A673 (cell line): ENCODE data around the gene ING5. TPM values are rescaled to one million over a fixed set of nuclear protein-coding genes. Genes with fewer than 3 reads are reported as not detected.

Experiments used
- BruUV-seq: library from RNA; stranded (reverse); fragments of 400-500 nt; replicated peaks from 2 replicates; lab custom pipeline; 2021; lab: Mats Ljungman, UMichigan
- CTCF ChIA-PET: fragments of 300-600 bp; sonication (Branson Sonifier 250); formaldehyde crosslinking; loops from one replicate; lab custom pipeline; 2022; ENCODE audit warnings: antibody characterized with exemption; lab: Charles Lee
- POLR2A ChIA-PET: fragments of 300-600 bp; sonication (Branson Sonifier 250); formaldehyde crosslinking; loops from one replicate; lab custom pipeline; 2022; ENCODE audit warnings: antibody characterized with exemption; ENCODE audit not compliant: low non-redundant PET; lab: Charles Lee
- DNase-seq: peaks from one replicate; pipeline ENCODE4 v3.0.0-alpha.2; 2015; ENCODE audit warnings: low spot score
- H3K27ac ChIP-seq: fragments of 200-600 bp; sonication (generic); 2 replicates; pipeline ENCODE4 v1.5.1; 2016; ENCODE audit warnings: mixed run types, low read depth, mild to moderate bottlenecking, mixed read lengths, antibody characterized with exemption, low read length; ENCODE audit not compliant: poor library complexity, severe bottlenecking
- H3K27me3 ChIP-seq: fragments of 200-600 bp; sonication (generic); replicated peaks from 2 replicates; pipeline ENCODE4 v1.6.1; 2017; ENCODE audit warnings: mixed run types, low read depth, mild to moderate bottlenecking, mixed read lengths, antibody characterized with exemption, low read length; ENCODE audit not compliant: insufficient read depth, poor library complexity
- H3K36me3 ChIP-seq: fragments of 200-600 bp; sonication (generic); 2 replicates; pipeline ENCODE4 v1.6.1; 2016; ENCODE audit warnings: mixed run types, mild to moderate bottlenecking, mixed read lengths, antibody characterized with exemption, low read length; ENCODE audit not compliant: insufficient read depth, poor library complexity, severe bottlenecking
- H3K4me1 ChIP-seq: fragments of 200-600 bp; sonication (generic); 2 replicates; pipeline ENCODE4 v1.6.1; 2017; ENCODE audit warnings: mixed run types, mild to moderate bottlenecking, mixed read lengths, antibody characterized with exemption, low read length; ENCODE audit not compliant: insufficient read depth, poor library complexity, severe bottlenecking
- H3K4me3 ChIP-seq: fragments of 200-600 bp; sonication (generic); 2 replicates; pipeline ENCODE4 v1.5.1; 2016; ENCODE audit warnings: low read depth, mixed run types, mild to moderate bottlenecking, mixed read lengths, low read length; ENCODE audit not compliant: poor library complexity, severe bottlenecking
- H3K9me3 ChIP-seq: fragments of 200-600 bp; sonication (generic); 2 replicates; pipeline ENCODE4 v1.6.1; 2016; ENCODE audit warnings: mixed run types, low read depth, mild to moderate bottlenecking, mixed read lengths, antibody characterized with exemption, low read length; ENCODE audit not compliant: poor library complexity, severe bottlenecking
- EZH2 ChIP-seq: fragments of 200-600 bp; sonication (generic); IDR thresholded peaks from 2 replicates; pipeline ENCODE4 v1.6.1; 2017; ENCODE audit warnings: borderline replicate concordance, low read depth, mild to moderate bottlenecking, mixed read lengths, antibody characterized with exemption, low read length; ENCODE audit not compliant: poor library complexity, severe bottlenecking
- intact Hi-C: fragments of 100-400 bp; cut with micrococcal nuclease; formaldehyde crosslinking; loops from one replicate; pipeline ENCODE4 v1.10.0; 2022; ENCODE audit not compliant: unreplicated experiment
- total RNA-seq: library from RNA; stranded (reverse); gene quantifications from 2 replicates; pipeline ENCODE4 v1.2.3, GENCODE V29; 2021
- TF ChIP-seq, protein P1 (sequence below): fragments of 300-800, 200-600 bp; sonication (generic); conservative IDR thresholded peaks from 2 replicates; pipeline ENCODE4 v1.5.1; 2017; ENCODE audit warnings: low read depth, mild to moderate bottlenecking, antibody characterized with exemption, low read length, moderate library complexity, mixed read lengths

ING5 gene
- total RNA-seq, 1 experiment from 2014 or later, result 70.3 TPM

DNA sequence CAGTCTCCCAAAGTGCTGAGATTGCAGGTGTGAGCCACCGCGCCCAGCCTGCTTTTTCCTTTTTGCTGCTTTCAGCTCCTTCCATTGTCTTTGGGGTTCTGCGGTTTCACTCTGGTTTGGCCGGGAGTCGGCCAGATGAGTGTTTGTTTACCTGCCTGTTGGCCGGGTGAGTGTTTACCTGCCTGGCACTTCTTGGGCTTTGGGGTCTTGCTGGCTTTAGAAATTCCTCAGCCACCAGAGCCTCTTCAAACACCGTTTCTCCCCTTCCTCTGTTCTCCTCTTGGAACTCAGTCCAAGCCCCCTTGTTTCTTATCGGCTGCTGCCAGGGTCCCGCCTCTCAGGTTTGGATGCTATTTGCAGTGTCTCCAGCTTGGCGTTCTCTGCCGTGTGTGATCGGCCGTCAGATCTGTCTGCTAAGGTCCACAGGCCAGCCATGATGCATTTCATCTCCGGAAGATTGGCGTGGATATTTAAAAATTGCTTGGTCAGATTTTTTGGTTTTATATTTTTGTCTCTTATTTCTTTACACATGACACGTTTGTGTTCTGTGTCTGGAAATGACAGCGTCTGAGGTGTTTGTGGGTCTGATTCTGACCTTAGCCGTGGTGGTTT is 60.6 kb downstream of the ING5 start:
- intact Hi-C loops, result no loop called here
- Histone ChIP-seq H3K27ac (no peak overlapping the region), H3K9me3 (no peaks in the 10 kb centered on the region), H3K27me3 (no peaks in the 10 kb centered on the region), H3K36me3 (peaks cover 27% of the 10 kb centered on the region), H3K4me3 (no peak overlapping the region), H3K4me1 (no peaks in the 10 kb centered on the region)
- ChIA-PET CTCF (interaction anchor here (0.6 kb wide), 1 partner anchor 45 kb away, joined by 5 read pairs; no protein-coding TSS in a partner anchor), POLR2A (no interaction called here)
- BruUV-seq, result no TSS peak
- TF ChIP-seq, protein P1, sequence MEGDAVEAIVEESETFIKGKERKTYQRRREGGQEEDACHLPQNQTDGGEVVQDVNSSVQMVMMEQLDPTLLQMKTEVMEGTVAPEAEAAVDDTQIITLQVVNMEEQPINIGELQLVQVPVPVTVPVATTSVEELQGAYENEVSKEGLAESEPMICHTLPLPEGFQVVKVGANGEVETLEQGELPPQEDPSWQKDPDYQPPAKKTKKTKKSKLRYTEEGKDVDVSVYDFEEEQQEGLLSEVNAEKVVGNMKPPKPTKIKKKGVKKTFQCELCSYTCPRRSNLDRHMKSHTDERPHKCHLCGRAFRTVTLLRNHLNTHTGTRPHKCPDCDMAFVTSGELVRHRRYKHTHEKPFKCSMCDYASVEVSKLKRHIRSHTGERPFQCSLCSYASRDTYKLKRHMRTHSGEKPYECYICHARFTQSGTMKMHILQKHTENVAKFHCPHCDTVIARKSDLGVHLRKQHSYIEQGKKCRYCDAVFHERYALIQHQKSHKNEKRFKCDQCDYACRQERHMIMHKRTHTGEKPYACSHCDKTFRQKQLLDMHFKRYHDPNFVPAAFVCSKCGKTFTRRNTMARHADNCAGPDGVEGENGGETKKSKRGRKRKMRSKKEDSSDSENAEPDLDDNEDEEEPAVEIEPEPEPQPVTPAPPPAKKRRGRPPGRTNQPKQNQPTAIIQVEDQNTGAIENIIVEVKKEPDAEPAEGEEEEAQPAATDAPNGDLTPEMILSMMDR, result no peak
- no peak for TF ChIP-seq EZH2
- no peak for DNase-seq

DNA sequence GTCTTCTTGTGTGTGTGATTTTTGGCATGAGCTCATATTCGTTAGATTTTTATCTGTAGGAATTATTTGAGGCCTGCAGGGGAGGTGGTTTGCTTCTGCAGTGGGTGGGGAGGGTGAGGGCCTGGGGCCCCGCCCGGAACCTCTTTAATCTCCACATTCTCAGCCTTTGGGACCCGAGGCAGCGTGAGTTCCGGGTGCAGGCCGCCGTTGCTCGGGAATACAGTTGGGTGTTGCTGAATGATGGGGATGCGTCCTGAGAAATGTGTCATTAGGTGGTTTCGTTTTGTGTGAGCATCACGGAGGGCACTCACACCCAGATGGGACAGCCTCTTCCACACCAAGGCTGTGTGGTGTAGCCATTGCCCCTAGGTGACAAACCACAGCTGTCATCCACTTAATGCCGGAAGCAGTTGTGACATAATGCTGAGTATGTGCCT is 61.1 kb downstream of the ING5 start:
- CTCF ChIA-PET, result interaction anchor here (0.6 kb wide), 1 partner anchor 45 kb away, joined by 5 read pairs; no protein-coding TSS in a partner anchor
- no peak for DNase-seq
- BruUV-seq, result no TSS peak
- no peak overlapping the region for H3K4me3 ChIP-seq
- no peak overlapping the region for H3K27ac ChIP-seq
- H3K27me3 ChIP-seq, result no peaks in the 10 kb centered on the region
- TF ChIP-seq EZH2, result no peak
- TF ChIP-seq, protein P1, result no peak
- peaks cover 27% of the 10 kb centered on the region for H3K36me3 ChIP-seq
- no peaks in the 10 kb centered on the region for H3K9me3 ChIP-seq
- no peaks in the 10 kb centered on the region for H3K4me1 ChIP-seq
- intact Hi-C loops, result no loop called here
- POLR2A ChIA-PET, result no interaction called here

DNA sequence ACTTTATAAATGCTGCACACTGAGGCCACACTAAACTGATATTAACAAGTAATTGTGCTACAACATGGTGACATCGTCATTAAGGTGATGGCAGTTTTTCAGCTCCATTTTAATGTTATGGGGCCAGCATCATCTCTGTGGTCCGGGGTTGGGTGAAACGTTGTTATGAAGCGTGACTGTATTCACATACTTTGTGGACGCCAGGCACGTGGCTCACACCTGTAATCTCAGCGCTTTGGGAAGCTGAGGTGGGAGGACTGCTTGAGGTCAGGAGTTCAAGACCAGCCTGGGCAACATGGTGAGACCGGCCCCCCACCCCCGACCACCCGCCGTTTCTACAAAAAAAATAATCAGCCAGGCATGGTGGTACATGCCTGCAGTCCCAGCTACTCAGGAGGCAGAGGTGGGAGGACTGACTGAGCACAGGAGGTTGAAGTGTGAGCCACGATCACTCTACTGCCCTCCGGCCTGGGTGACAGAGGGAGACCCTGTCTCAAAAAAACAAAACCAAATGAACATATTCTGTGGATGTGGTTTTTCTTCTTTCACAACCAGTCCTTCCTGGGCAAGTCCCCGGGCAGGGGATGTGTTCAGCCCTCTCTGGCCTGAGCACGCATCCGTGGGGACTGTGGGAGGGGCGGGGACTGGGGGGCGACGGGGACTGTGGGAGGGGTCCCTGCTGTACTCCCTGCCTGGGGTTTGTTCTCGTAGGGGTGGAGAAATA is 61.9 kb downstream of the ING5 start:
- Histone ChIP-seq H3K4me3 (no peak overlapping the region), H3K36me3 (peaks cover 23% of the 10 kb centered on the region), H3K9me3 (no peaks in the 10 kb centered on the region), H3K27me3 (no peaks in the 10 kb centered on the region), H3K27ac (peak overlapping the region; percentile 30), H3K4me1 (no peaks in the 10 kb centered on the region)
- intact Hi-C loops, result no loop called here
- DNase-seq, result no peak
- CTCF ChIA-PET, result no interaction called here
- POLR2A ChIA-PET, result no interaction called here
- no TSS peak for BruUV-seq
- no peak for TF ChIP-seq EZH2
- TF ChIP-seq, protein P1, result no peak
